ENCODE measurements around the gene FRMD4B.
"Not testable (repeated sequence)": the region's sequence is repeated elsewhere in the genome, so short reads cannot be mapped to it uniquely, and the experiment has no call there.

Gene FRMD4B

GRCh38 chr3:69266585-69266984, 119.3 kb downstream of the FRMD4B start:
- Mint-ChIP-seq H3K4me1 (no peaks in the 10 kb centered on the region), H3K36me3 (no peaks in the 10 kb centered on the region), H3K27me3 (no peaks in the 10 kb centered on the region), H3K27ac (no peak overlapping the region), H3K4me3 (no peak overlapping the region), H3K9me3 (no peaks in the 10 kb centered on the region)

- not testable (repeated sequence) for H3K27me3 Mint-ChIP-seq, H3K4me1 Mint-ChIP-seq, H3K9me3 Mint-ChIP-seq, H3K4me3 Mint-ChIP-seq, H3K27ac Mint-ChIP-seq, H3K36me3 Mint-ChIP-seq
Observed at GRCh38 chr3:69266071-69266470, 119.8 kb downstream of the FRMD4B start.

- not testable (repeated sequence) for H3K4me1 Mint-ChIP-seq, H3K36me3 Mint-ChIP-seq, H3K27me3 Mint-ChIP-seq, H3K4me3 Mint-ChIP-seq, H3K9me3 Mint-ChIP-seq, H3K27ac Mint-ChIP-seq
Observed at GRCh38 chr3:69260843-69261405, 125.0 kb downstream of the FRMD4B start.

- no peak overlapping the region for H3K27ac Mint-ChIP-seq
- H3K4me3 Mint-ChIP-seq, result no peak overlapping the region
- no peaks in the 10 kb centered on the region for H3K4me1 Mint-ChIP-seq
- no peaks in the 10 kb centered on the region for H3K36me3 Mint-ChIP-seq
- no peaks in the 10 kb centered on the region for H3K9me3 Mint-ChIP-seq
- no peaks in the 10 kb centered on the region for H3K27me3 Mint-ChIP-seq
Observed at GRCh38 chr3:69260216-69260787, 125.6 kb downstream of the FRMD4B start.

GRCh38 chr3:69259125-69259524, 126.8 kb downstream of the FRMD4B start:
- no peak overlapping the region for H3K27ac Mint-ChIP-seq
- no peak overlapping the region for H3K4me3 Mint-ChIP-seq
- no peaks in the 10 kb centered on the region for H3K9me3 Mint-ChIP-seq
- H3K36me3 Mint-ChIP-seq, result no peaks in the 10 kb centered on the region
- H3K4me1 Mint-ChIP-seq, result no peaks in the 10 kb centered on the region
- no peaks in the 10 kb centered on the region for H3K27me3 Mint-ChIP-seq

- H3K36me3 Mint-ChIP-seq, result no peaks in the 10 kb centered on the region
Observed at GRCh38 chr3:69255928-69256327, 130.0 kb downstream of the FRMD4B start.

GRCh38 chr3:69254351-69254750, 131.5 kb downstream of the FRMD4B start:
- H3K9me3 Mint-ChIP-seq, result no peaks in the 10 kb centered on the region
- H3K27me3 Mint-ChIP-seq, result no peaks in the 10 kb centered on the region
- no peaks in the 10 kb centered on the region for H3K36me3 Mint-ChIP-seq
- no peak overlapping the region for H3K27ac Mint-ChIP-seq
- H3K4me1 Mint-ChIP-seq, result peaks cover 9% of the 10 kb centered on the region
- no peak overlapping the region for H3K4me3 Mint-ChIP-seq

More at GRCh38 chr3:69255928-69256327, 130.0 kb downstream of the FRMD4B start:
- no peak overlapping the region for H3K4me3 Mint-ChIP-seq
- no peak overlapping the region for H3K27ac Mint-ChIP-seq
- H3K9me3 Mint-ChIP-seq, result no peaks in the 10 kb centered on the region
- H3K4me1 Mint-ChIP-seq, result no peaks in the 10 kb centered on the region
- no peaks in the 10 kb centered on the region for H3K27me3 Mint-ChIP-seq

- H3K9me3 Mint-ChIP-seq, result no peaks in the 10 kb centered on the region
- H3K4me3 Mint-ChIP-seq, result no peak overlapping the region
- peaks cover 13% of the 10 kb centered on the region for H3K4me1 Mint-ChIP-seq
- no peaks in the 10 kb centered on the region for H3K27me3 Mint-ChIP-seq
- H3K36me3 Mint-ChIP-seq, result no peaks in the 10 kb centered on the region
- H3K27ac Mint-ChIP-seq, result no peak overlapping the region
Observed at GRCh38 chr3:69252631-69253030, 133.3 kb downstream of the FRMD4B start.

GRCh38 chr3:69252141-69252540, 133.7 kb downstream of the FRMD4B start:
- peaks cover 13% of the 10 kb centered on the region for H3K4me1 Mint-ChIP-seq
- H3K9me3 Mint-ChIP-seq, result no peaks in the 10 kb centered on the region
- no peaks in the 10 kb centered on the region for H3K27me3 Mint-ChIP-seq
- no peaks in the 10 kb centered on the region for H3K36me3 Mint-ChIP-seq
- no peak overlapping the region for H3K4me3 Mint-ChIP-seq
- H3K27ac Mint-ChIP-seq, result no peak overlapping the region

GRCh38 chr3:69251078-69251805, 134.6 kb downstream of the FRMD4B start:
- no peak overlapping the region for H3K4me3 Mint-ChIP-seq

GRCh38 chr3:69250014-69250413, 135.9 kb downstream of the FRMD4B start:
- peak overlapping the region; percentile 73 for H3K4me3 Mint-ChIP-seq
- H3K4me1 Mint-ChIP-seq, result peaks cover 13% of the 10 kb centered on the region
- H3K27me3 Mint-ChIP-seq, result no peaks in the 10 kb centered on the region
- H3K27ac Mint-ChIP-seq, result peak overlapping the region; percentile 79
- H3K36me3 Mint-ChIP-seq, result no peaks in the 10 kb centered on the region
- no peaks in the 10 kb centered on the region for H3K9me3 Mint-ChIP-seq

More at GRCh38 chr3:69251078-69251805, 134.6 kb downstream of the FRMD4B start:
- H3K27ac Mint-ChIP-seq, result no peak overlapping the region
- no peaks in the 10 kb centered on the region for H3K36me3 Mint-ChIP-seq
- H3K27me3 Mint-ChIP-seq, result no peaks in the 10 kb centered on the region
- H3K4me1 Mint-ChIP-seq, result peaks cover 13% of the 10 kb centered on the region
- H3K9me3 Mint-ChIP-seq, result no peaks in the 10 kb centered on the region

- H3K27ac Mint-ChIP-seq, result no peak overlapping the region
- H3K27me3 Mint-ChIP-seq, result no peaks in the 10 kb centered on the region
- H3K4me1 Mint-ChIP-seq, result peaks cover 13% of the 10 kb centered on the region
- H3K36me3 Mint-ChIP-seq, result no peaks in the 10 kb centered on the region
- H3K4me3 Mint-ChIP-seq, result peak overlapping the region; percentile 11
- H3K9me3 Mint-ChIP-seq, result no peaks in the 10 kb centered on the region
Observed at GRCh38 chr3:69249001-69249400, 136.9 kb downstream of the FRMD4B start.

- no peaks in the 10 kb centered on the region for H3K36me3 Mint-ChIP-seq
- H3K27me3 Mint-ChIP-seq, result no peaks in the 10 kb centered on the region
- H3K27ac Mint-ChIP-seq, result no peak overlapping the region
- H3K9me3 Mint-ChIP-seq, result no peaks in the 10 kb centered on the region
- no peak overlapping the region for H3K4me3 Mint-ChIP-seq
- H3K4me1 Mint-ChIP-seq, result peaks cover 13% of the 10 kb centered on the region
Observed at GRCh38 chr3:69248436-69248835, 137.5 kb downstream of the FRMD4B start.

GRCh38 chr3:69246612-69247011, 139.3 kb downstream of the FRMD4B start:
- Mint-ChIP-seq H3K4me3 (no peak overlapping the region), H3K27ac (no peak overlapping the region), H3K36me3 (no peaks in the 10 kb centered on the region), H3K27me3 (no peaks in the 10 kb centered on the region), H3K4me1 (peaks cover 17% of the 10 kb centered on the region), H3K9me3 (no peaks in the 10 kb centered on the region)

GRCh38 chr3:69244039-69244438, 141.8 kb downstream of the FRMD4B start:
- Mint-ChIP-seq H3K4me3 (no peak overlapping the region), H3K4me1 (peaks cover 6% of the 10 kb centered on the region), H3K9me3 (no peaks in the 10 kb centered on the region), H3K36me3 (no peaks in the 10 kb centered on the region), H3K27ac (no peak overlapping the region), H3K27me3 (no peaks in the 10 kb centered on the region)

- H3K4me1 Mint-ChIP-seq, result peaks cover 12% of the 10 kb centered on the region
- no peak overlapping the region for H3K27ac Mint-ChIP-seq
- no peaks in the 10 kb centered on the region for H3K27me3 Mint-ChIP-seq
- no peak overlapping the region for H3K4me3 Mint-ChIP-seq
- no peaks in the 10 kb centered on the region for H3K36me3 Mint-ChIP-seq
- H3K9me3 Mint-ChIP-seq, result no peaks in the 10 kb centered on the region
Observed at GRCh38 chr3:69241769-69242168, 144.1 kb downstream of the FRMD4B start.

Measured in activated naive CD4-positive, alpha-beta T cell treated with anti-CD3 and anti-CD28 coated beads, Interleukin-2, amount 50 U/mL, for 24 hours (primary cell).